Natural killer cell treated with Interleukin-12 subunit alpha and Interleukin-12 subunit beta and Interleukin-15 and Interleukin-18, amount 100 ng/mL, for 72 hours (primary cell): ENCODE data around the gene KCNG2. TPM values are rescaled to one million over a fixed set of nuclear protein-coding genes. Genes with fewer than 3 reads are reported as not detected.

ENCODE experiments used
- ATAC-seq, 2 donors: fragments of 150-1000 bp; cut with Tn5 transposase in 1 of 2; sonication (Bioruptor Pico), chemical (Tn5 transposase) in 1 of 2; 2 replicates each; pipeline ENCODE4 v1.10.0; 2021
- DNase-seq: peaks from one replicate; pipeline ENCODE4 v3.0.0; 2022; ENCODE audit warnings: low spot score
- H3K27ac Mint-ChIP-seq, 2 donors: 1 replicate in 1 of 2; 2 replicates in 1 of 2; pipeline ENCODE4 v1.8.0; 2022; ENCODE audit warnings: mixed read lengths in 2 of 2, mild to moderate bottlenecking in 1 of 2, moderate library complexity in 1 of 2
- H3K27me3 Mint-ChIP-seq, 2 donors: 1 replicate in 1 of 2; 2 replicates in 1 of 2; pipeline ENCODE4 v1.8.0; 2022; ENCODE audit warnings: mixed read lengths in 2 of 2
- H3K36me3 Mint-ChIP-seq: one replicate; pipeline ENCODE4 v1.8.0; 2022; ENCODE audit warnings: mixed read lengths
- H3K4me1 Mint-ChIP-seq, 2 donors: 1 replicate in 1 of 2; 2 replicates in 1 of 2; pipeline ENCODE4 v1.8.0; 2022; ENCODE audit warnings: low read depth in 2 of 2, mixed read lengths in 2 of 2, mild to moderate bottlenecking in 1 of 2
- H3K4me3 Mint-ChIP-seq: one replicate; pipeline ENCODE4 v1.8.0; 2022; ENCODE audit warnings: mixed read lengths
- H3K9me3 Mint-ChIP-seq: 2 replicates; pipeline ENCODE4 v1.8.0; 2022; ENCODE audit warnings: mixed read lengths
- total RNA-seq, 2 donors: library from RNA; stranded (reverse); gene quantifications; one replicate each; pipeline ENCODE4 v1.2.3, GENCODE V29; 2022

The KCNG2 gene
- total RNA-seq, 2 donors from 2014 or later = not detected

DNA sequence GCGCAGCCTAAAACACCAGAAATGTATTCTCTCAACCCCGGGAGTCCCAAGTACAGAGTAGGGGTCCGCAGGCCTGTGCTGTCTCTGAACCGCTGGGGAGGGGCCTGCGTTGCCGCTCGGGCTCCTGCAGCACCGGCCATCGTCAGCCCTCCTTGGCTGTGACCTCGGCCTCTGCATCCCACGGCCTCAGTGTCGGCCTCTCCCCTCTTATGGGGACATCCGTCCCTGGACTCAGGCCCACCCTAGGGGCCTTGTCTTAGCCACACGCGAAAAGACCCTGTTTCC is 50.5 kb downstream of the KCNG2 start:
- ATAC-seq (no peak), DNase-seq (no peak)
- H3K4me3 Mint-ChIP-seq = no peak overlapping the region
- H3K9me3 Mint-ChIP-seq = no peaks in the 10 kb centered on the region
- no peaks in the 10 kb centered on the region for H3K36me3 Mint-ChIP-seq
- H3K4me1 Mint-ChIP-seq = no peaks in the 10 kb centered on the region
- H3K27ac Mint-ChIP-seq = no peak overlapping the region
- H3K27me3 Mint-ChIP-seq = peaks cover 0 to 6% of the 10 kb centered on the region in 2 donors

DNA sequence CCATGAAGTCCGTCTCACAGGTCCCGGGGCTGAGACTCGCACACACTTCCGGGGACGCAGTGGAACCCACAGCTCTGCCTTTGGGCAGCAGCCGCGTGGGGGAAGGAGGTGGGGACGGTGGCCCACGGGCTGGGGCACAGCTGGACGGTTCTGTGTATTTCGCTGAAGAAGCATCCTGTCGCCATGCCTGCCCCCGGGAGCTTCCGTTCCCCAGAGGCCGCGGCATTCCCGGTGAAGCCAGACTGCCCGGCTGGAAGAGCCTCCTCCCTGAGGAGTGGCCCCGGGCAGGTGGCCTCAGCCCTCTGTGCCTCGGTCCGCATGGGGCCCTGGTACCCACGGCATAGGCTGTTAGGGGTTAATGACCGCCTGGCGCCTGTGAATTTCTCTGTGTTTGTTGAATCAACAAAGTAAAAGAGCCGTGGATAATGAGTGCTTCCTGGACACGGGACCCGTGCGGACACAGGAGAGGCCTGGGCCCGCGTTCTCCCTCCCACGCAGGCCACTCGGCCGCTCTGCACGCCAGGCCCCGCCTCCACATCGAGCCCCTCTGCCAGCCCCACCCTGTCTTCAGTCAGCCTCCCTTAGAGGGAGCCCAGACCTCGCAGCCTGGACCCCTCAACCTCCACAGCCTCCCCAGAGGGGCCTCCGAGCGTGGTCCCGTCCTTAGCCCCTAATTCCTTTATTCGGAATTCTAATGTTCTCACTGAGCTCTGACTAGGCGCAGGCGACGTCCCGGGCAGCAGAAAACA is 51.0 kb downstream of the KCNG2 start:
- H3K9me3 Mint-ChIP-seq = no peaks in the 10 kb centered on the region
- peaks cover 0 to 6% of the 10 kb centered on the region in 2 donors for H3K27me3 Mint-ChIP-seq
- H3K27ac Mint-ChIP-seq = no peak overlapping the region
- no peak for DNase-seq
- H3K4me1 Mint-ChIP-seq = no peaks in the 10 kb centered on the region
- no peaks in the 10 kb centered on the region for H3K36me3 Mint-ChIP-seq
- ATAC-seq = no peak
- no peak overlapping the region for H3K4me3 Mint-ChIP-seq

GRCh38 chr18:79849328-79850207 is 51.8 kb downstream of the KCNG2 start:
- no peak for ATAC-seq
- Mint-ChIP-seq H3K27ac (no peak overlapping the region), H3K36me3 (no peaks in the 10 kb centered on the region), H3K4me1 (no peaks in the 10 kb centered on the region), H3K9me3 (no peaks in the 10 kb centered on the region), H3K27me3 (peaks cover 0 to 4% of the 10 kb centered on the region in 2 donors), H3K4me3 (no peak overlapping the region)
- DNase-seq = no peak

DNA sequence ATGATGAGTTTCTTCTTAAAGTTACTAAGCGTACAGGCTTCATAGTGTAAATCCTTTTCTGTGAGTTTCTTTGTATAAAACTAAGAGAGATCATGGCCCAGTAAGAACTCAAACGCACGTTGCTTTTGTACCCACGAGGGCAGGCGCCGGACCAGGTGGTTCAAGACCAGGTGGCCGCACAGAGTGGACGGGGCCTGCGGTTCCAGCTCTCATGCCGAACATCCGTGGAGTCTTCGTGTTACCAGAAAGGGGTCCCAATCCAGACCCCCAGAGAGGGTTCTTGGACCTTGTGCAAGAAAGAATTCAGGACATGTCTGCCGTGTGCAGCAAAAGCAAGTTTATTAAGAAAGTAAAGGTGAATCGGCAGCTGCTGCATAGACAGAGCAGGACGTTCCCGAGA is 53.0 kb downstream of the KCNG2 start:
- DNase-seq = no peak
- no peaks in the 10 kb centered on the region for H3K9me3 Mint-ChIP-seq
- H3K4me3 Mint-ChIP-seq = no peak overlapping the region
- H3K27ac Mint-ChIP-seq = no peak overlapping the region
- no peak for ATAC-seq
- H3K4me1 Mint-ChIP-seq = peaks cover 0 to 4% of the 10 kb centered on the region in 2 donors
- peaks cover 0 to 7% of the 10 kb centered on the region in 2 donors for H3K27me3 Mint-ChIP-seq
- no peaks in the 10 kb centered on the region for H3K36me3 Mint-ChIP-seq

DNA sequence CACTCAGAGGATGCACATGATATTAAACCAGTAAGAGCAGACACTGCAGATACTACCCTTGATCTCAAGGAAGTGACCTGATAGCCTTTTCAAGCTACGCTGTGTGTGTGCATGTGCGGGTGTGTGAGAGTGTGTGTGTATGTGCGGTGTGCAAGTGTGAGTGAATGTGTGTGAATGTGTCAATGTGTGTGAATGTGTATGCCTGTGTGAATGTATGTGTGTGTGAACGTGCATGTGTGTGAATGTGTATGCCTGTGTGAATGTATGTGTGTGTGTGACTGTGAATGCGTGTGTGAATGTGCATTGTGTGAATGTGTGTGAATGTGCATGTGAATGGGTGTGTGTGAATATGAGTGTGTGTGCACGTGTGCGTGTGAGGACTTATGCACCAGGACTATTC is 53.8 kb downstream of the KCNG2 start:
- H3K4me3 Mint-ChIP-seq = no peak overlapping the region
- H3K27ac Mint-ChIP-seq = no peak overlapping the region
- DNase-seq (no peak), ATAC-seq (no peak)
- H3K4me1 Mint-ChIP-seq = peaks cover 0 to 4% of the 10 kb centered on the region in 2 donors
- H3K27me3 Mint-ChIP-seq = peaks cover 0 to 7% of the 10 kb centered on the region in 2 donors
- no peaks in the 10 kb centered on the region for H3K9me3 Mint-ChIP-seq
- H3K36me3 Mint-ChIP-seq = no peaks in the 10 kb centered on the region

GRCh38 chr18:79851950-79852349 is 54.2 kb downstream of the KCNG2 start:
- Mint-ChIP-seq H3K27me3 (peaks cover 0 to 7% of the 10 kb centered on the region in 2 donors), H3K4me1 (peaks cover 0 to 4% of the 10 kb centered on the region in 2 donors), H3K9me3 (no peaks in the 10 kb centered on the region), H3K4me3 (no peak overlapping the region), H3K36me3 (no peaks in the 10 kb centered on the region), H3K27ac (no peak overlapping the region)
- DNase-seq (no peak), ATAC-seq (no peak)

DNA sequence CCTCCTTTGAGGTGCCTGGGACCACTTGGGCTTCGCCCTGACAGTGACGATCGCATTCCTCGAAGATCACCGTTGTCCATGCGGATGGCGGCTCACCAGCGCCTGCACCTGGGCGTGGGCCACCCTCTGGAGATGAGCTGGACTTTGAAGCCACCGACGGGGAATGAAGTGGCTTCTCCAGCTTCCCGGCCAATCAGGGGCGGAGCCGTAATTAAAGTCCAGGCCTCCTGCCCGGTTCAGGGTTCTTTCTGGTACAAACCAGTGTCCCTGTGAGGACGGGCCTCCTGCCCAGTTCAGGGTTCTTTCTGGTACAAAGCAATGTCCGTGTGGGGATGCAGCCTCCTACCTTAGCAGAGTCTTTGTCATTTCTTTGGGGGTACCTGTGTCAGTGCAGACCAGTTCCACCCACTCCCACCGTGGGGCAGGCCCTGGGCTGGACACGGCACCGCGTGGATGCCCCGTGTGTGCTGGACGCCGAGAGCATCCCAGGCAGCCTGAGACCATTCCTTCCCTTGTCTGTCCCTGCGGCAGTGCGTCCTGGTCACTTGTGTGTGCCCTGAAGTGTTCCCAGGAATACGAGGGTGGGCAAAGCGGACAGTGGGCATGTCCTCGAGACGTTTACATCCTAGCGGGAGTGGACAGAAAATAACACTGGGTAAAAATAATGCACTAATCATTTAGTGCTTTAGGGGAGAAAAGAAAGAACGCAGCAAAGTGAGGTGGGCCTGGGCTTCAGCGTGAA is 55.0 kb downstream of the KCNG2 start:
- ATAC-seq = no peak
- H3K36me3 Mint-ChIP-seq = no peaks in the 10 kb centered on the region
- H3K27me3 Mint-ChIP-seq = peaks cover 0 to 12% of the 10 kb centered on the region in 2 donors
- H3K4me1 Mint-ChIP-seq = peaks cover 0 to 8% of the 10 kb centered on the region in 2 donors
- no peak overlapping the region for H3K27ac Mint-ChIP-seq
- H3K9me3 Mint-ChIP-seq = no peaks in the 10 kb centered on the region
- H3K4me3 Mint-ChIP-seq = no peak overlapping the region
- DNase-seq = no peak

DNA sequence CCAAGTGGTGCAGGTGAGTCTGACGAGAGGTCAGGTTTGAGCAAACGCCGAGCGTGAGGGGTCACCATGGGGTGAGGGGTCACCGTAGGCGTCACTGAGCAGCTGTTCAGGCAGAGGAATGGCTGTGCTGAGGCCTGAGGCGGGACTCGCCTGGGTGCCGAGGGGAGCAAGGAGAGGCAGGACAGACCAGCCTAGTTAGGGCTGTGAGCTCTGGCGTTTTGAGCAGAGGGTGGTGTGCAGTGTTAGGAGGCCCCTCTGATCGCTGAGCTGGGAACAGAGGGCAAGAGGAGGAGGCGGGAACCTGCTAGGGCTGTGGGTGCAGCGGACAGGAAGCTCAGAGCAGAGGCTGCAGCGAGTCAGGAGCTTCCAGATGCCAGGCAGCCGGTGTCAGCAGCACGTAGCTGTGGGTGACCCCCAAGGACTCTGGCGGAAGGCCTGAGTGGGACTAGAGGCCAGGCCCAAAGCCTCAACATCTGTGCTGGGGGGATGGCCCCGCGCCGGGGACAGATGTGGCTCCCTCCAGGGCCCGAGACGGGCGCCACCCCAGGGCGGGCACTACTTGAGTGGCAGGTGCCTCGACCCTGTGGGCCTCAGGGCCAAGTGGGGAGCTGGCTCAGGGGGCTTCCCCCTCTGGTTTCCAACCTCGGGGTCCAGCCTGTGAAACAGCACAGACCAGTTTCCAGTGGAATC is 55.7 kb downstream of the KCNG2 start:
- Mint-ChIP-seq H3K4me3 (no peak overlapping the region), H3K27ac (no peak overlapping the region), H3K36me3 (no peaks in the 10 kb centered on the region), H3K27me3 (peaks cover 0 to 12% of the 10 kb centered on the region in 2 donors), H3K9me3 (no peaks in the 10 kb centered on the region), H3K4me1 (peaks cover 0 to 8% of the 10 kb centered on the region in 2 donors)
- ATAC-seq (peak in 1 of 2 donors; percentile 37), DNase-seq (no peak)

- H3K4me3 Mint-ChIP-seq = no peak overlapping the region
- DNase-seq = no peak
- peaks cover 0 to 8% of the 10 kb centered on the region in 2 donors for H3K4me1 Mint-ChIP-seq
These were observed 56.2 kb downstream of the KCNG2 start for GRCh38 chr18:79853993-79854364.

GRCh38 chr18:79855147-79855933 is 57.6 kb downstream of the KCNG2 start:
- H3K4me3 Mint-ChIP-seq = no peak overlapping the region
- H3K27ac Mint-ChIP-seq = no peak overlapping the region
- H3K4me1 Mint-ChIP-seq = peaks cover 0 to 8% of the 10 kb centered on the region in 2 donors
- no peaks in the 10 kb centered on the region for H3K36me3 Mint-ChIP-seq
- no peaks in the 10 kb centered on the region for H3K9me3 Mint-ChIP-seq
- DNase-seq (no peak), ATAC-seq (no peak)
- H3K27me3 Mint-ChIP-seq = peaks cover 6 to 12% of the 10 kb centered on the region in 2 donors

More at GRCh38 chr18:79853993-79854364, 56.2 kb downstream of the KCNG2 start:
- Mint-ChIP-seq H3K9me3 (no peaks in the 10 kb centered on the region), H3K27me3 (peaks cover 4 to 12% of the 10 kb centered on the region in 2 donors), H3K27ac (no peak overlapping the region), H3K36me3 (no peaks in the 10 kb centered on the region)
- no peak for ATAC-seq

- H3K27me3 Mint-ChIP-seq = peaks cover 7 to 12% of the 10 kb centered on the region in 2 donors
- ATAC-seq (no peak), DNase-seq (no peak)
- no peak overlapping the region for H3K4me3 Mint-ChIP-seq
- H3K36me3 Mint-ChIP-seq = peaks cover under 1% of the 10 kb centered on the region
- H3K27ac Mint-ChIP-seq = no peak overlapping the region
- no peaks in the 10 kb centered on the region for H3K9me3 Mint-ChIP-seq
- H3K4me1 Mint-ChIP-seq = peaks cover 0 to 8% of the 10 kb centered on the region in 2 donors
These were observed 58.6 kb downstream of the KCNG2 start for GRCh38 chr18:79856119-79857007.

GRCh38 chr18:79857082-79857671 is 59.4 kb downstream of the KCNG2 start:
- Mint-ChIP-seq H3K36me3 (peaks cover 8% of the 10 kb centered on the region), H3K4me1 (peaks cover 0 to 8% of the 10 kb centered on the region in 2 donors), H3K27me3 (peaks cover 12 to 14% of the 10 kb centered on the region in 2 donors), H3K27ac (no peak overlapping the region), H3K4me3 (no peak overlapping the region), H3K9me3 (peaks cover 4% of the 10 kb centered on the region)
- ATAC-seq = no peak
- DNase-seq = no peak
